OCI-LY1 (cell line): ENCODE results near the gene GRID2.

Experiments
- H2AFZ ChIP-seq: fragments of 200-600 bp; sonication (generic), shearing (Covaris generic); 2 replicates; pipeline ENCODE4 v1.6.0; 2014; ENCODE audit warnings: antibody characterized with exemption, mild to moderate bottlenecking, low read length
- H3F3A ChIP-seq: fragments of 200-600 bp; sonication (generic), shearing (Covaris generic); 2 replicates; pipeline ENCODE4 v1.6.0; 2014; ENCODE audit warnings: mild to moderate bottlenecking, antibody characterized with exemption, low read length, moderate library complexity; ENCODE audit not compliant: insufficient read depth
- H3K27ac ChIP-seq: fragments of 200-600 bp; sonication (generic); 2 replicates; pipeline ENCODE4 v1.5.1; 2014; ENCODE audit warnings: low read length, mixed run types, mild to moderate bottlenecking, low read depth; ENCODE audit not compliant: poor library complexity, severe bottlenecking
- H3K27me3 ChIP-seq: fragments of 200-600 bp; sonication (generic); 2 replicates; pipeline ENCODE4 v1.6.0; 2014; ENCODE audit warnings: antibody characterized with exemption, mild to moderate bottlenecking, low read length, moderate library complexity; ENCODE audit not compliant: insufficient read depth
- H3K36me3 ChIP-seq: fragments of 200-600 bp; sonication (generic); 2 replicates; pipeline ENCODE4 v1.6.1; 2014; ENCODE audit warnings: mild to moderate bottlenecking, antibody characterized with exemption, low read length, moderate library complexity, mixed read lengths; ENCODE audit not compliant: insufficient read depth
- H3K4me1 ChIP-seq: fragments of 200-600 bp; sonication (generic); 2 replicates; pipeline ENCODE4 v1.5.1; 2014; ENCODE audit warnings: mild to moderate bottlenecking, low read length, moderate library complexity; ENCODE audit not compliant: insufficient read depth, severe bottlenecking
- H3K4me2 ChIP-seq: fragments of 200-600 bp; sonication (generic), shearing (Covaris generic); 2 replicates; pipeline ENCODE4 v1.6.1; 2014; ENCODE audit warnings: low read length
- H3K4me3 ChIP-seq: fragments of 200-600 bp; sonication (generic); 2 replicates; pipeline ENCODE4 v1.5.1; 2014; ENCODE audit warnings: low read length, low read depth, mild to moderate bottlenecking, mixed read lengths; ENCODE audit not compliant: poor library complexity, severe bottlenecking
- H3K79me2 ChIP-seq: fragments of 200-600 bp; shearing (Covaris generic); 2 replicates; pipeline ENCODE4 v1.6.1; 2016; ENCODE audit warnings: mixed run types, low read length, mixed read lengths; ENCODE audit not compliant: insufficient read depth
- H3K9ac ChIP-seq: fragments of 200-600 bp; sonication (generic), shearing (Covaris generic); 2 replicates; pipeline ENCODE4 v1.6.1; 2014; ENCODE audit warnings: mild to moderate bottlenecking, low read length, mixed read lengths
- H3K9me2 ChIP-seq: fragments of 200-600 bp; sonication (generic), shearing (Covaris generic); 2 replicates; pipeline ENCODE4 v1.6.1; 2014; ENCODE audit warnings: low read depth, mild to moderate bottlenecking, low read length, mixed read lengths
- H3K9me3 ChIP-seq: fragments of 200-600 bp; shearing (Covaris generic); 2 replicates; pipeline ENCODE4 v1.6.1; 2014; ENCODE audit warnings: low read length, mixed read lengths
- H4K20me1 ChIP-seq: fragments of 200-600 bp; sonication (generic), shearing (Covaris generic); 2 replicates; pipeline ENCODE4 v1.6.0; 2016; ENCODE audit warnings: mild to moderate bottlenecking, low read length; ENCODE audit not compliant: insufficient read depth
- EZH2 ChIP-seq: fragments of 200-600 bp; sonication (generic), shearing (Covaris generic); IDR thresholded peaks from 2 replicates; pipeline ENCODE4 v1.8.0; 2017; ENCODE audit warnings: borderline replicate concordance, mixed run types, mild to moderate bottlenecking, antibody characterized with exemption, low read length, moderate library complexity, mixed read lengths
- TF ChIP-seq, protein P1 (sequence below): fragments of 200-600 bp; sonication (generic), shearing (Covaris generic); IDR thresholded peaks from 2 replicates; pipeline ENCODE4 v1.5.1; 2017; ENCODE audit warnings: mild to moderate bottlenecking, antibody characterized with exemption, low read length, moderate library complexity, mixed read lengths

Gene GRID2

DNA sequence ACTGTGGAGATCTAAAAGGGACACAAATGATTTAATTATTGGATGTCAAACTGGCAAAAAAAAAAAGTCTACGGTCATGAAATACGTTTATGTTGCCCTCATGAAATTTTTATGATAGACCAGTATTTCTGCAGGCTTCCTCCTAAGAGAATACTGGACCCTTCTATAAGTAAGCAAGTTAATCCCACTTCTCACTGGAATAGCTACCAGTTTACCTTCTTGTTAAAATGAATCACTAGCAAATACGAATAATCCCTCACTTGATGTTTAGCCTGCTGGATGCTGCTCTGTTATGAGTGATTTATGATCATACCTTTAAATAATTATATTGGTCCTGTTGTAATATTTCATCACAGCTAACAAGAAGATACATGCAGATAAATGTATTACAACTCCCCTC, 39.6 kb upstream of the GRID2 start:
- Histone ChIP-seq H3K9ac (no peak overlapping the region), H4K20me1 (no peaks in the 10 kb centered on the region), H3K27me3 (no peaks in the 10 kb centered on the region), H3K4me1 (no peaks in the 10 kb centered on the region), H3K79me2 (no peaks in the 10 kb centered on the region), H3K4me3 (no peak overlapping the region), H3K9me3 (no peaks in the 10 kb centered on the region), H3K36me3 (no peaks in the 10 kb centered on the region), H3K9me2 (no peaks in the 10 kb centered on the region), H2AFZ (no peak overlapping the region), H3F3A (no peaks in the 10 kb centered on the region), H3K27ac (no peak overlapping the region), H3K4me2 (no peak overlapping the region)
- no peak for TF ChIP-seq EZH2
- TF ChIP-seq, protein P1, sequence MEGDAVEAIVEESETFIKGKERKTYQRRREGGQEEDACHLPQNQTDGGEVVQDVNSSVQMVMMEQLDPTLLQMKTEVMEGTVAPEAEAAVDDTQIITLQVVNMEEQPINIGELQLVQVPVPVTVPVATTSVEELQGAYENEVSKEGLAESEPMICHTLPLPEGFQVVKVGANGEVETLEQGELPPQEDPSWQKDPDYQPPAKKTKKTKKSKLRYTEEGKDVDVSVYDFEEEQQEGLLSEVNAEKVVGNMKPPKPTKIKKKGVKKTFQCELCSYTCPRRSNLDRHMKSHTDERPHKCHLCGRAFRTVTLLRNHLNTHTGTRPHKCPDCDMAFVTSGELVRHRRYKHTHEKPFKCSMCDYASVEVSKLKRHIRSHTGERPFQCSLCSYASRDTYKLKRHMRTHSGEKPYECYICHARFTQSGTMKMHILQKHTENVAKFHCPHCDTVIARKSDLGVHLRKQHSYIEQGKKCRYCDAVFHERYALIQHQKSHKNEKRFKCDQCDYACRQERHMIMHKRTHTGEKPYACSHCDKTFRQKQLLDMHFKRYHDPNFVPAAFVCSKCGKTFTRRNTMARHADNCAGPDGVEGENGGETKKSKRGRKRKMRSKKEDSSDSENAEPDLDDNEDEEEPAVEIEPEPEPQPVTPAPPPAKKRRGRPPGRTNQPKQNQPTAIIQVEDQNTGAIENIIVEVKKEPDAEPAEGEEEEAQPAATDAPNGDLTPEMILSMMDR: no peak

DNA sequence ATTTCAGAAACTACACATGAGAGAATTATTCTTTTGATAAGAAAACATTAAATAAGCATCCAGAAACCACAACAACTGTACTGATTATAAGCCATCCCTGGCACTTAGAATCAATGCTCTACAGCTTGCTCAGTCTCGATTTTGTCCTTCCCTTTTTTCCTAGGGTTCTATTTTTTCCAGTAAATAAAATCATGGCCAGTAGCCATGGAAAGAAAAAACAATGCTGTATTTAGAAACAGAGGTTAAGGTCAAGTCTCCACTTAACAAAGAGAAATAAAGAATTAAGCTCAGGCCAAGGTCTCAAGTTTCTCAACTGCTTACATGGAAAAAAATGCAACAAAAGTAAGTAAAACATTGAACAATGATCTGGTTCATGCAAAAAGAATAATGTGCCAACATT, 38.7 kb upstream of the GRID2 start:
- no peak overlapping the region for H2AFZ ChIP-seq
- no peak overlapping the region for H3K27ac ChIP-seq
- H3K9me3 ChIP-seq: no peaks in the 10 kb centered on the region
- TF ChIP-seq, protein P1: no peak
- TF ChIP-seq EZH2: no peak
- H4K20me1 ChIP-seq: no peaks in the 10 kb centered on the region
- no peaks in the 10 kb centered on the region for H3K36me3 ChIP-seq
- no peak overlapping the region for H3K9ac ChIP-seq
- H3K27me3 ChIP-seq: no peaks in the 10 kb centered on the region
- no peaks in the 10 kb centered on the region for H3K79me2 ChIP-seq
- no peak overlapping the region for H3K4me3 ChIP-seq
- H3K4me1 ChIP-seq: no peaks in the 10 kb centered on the region
- H3K4me2 ChIP-seq: no peak overlapping the region
- no peaks in the 10 kb centered on the region for H3K9me2 ChIP-seq
- no peaks in the 10 kb centered on the region for H3F3A ChIP-seq

DNA sequence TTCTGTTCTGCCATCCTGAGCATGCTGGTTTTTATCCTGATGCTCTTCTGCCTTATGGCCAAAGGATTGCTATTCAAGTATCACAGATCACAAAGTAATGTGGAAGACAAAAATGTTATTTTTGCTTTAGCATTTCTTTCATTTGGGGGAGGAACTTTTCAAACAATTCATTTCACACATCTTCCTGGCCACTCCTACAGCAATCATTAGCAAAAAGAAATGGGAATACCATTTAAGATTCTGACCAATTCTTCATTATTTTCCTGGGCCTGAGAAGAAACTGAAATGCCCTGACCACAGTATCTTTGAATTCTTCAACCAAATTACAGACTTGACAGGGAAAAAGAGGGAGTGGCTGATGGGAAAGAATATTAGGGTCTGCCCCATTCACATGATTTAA, 38.0 kb upstream of the GRID2 start:
- no peaks in the 10 kb centered on the region for H3K79me2 ChIP-seq
- H3K9ac ChIP-seq: no peak overlapping the region
- no peak overlapping the region for H2AFZ ChIP-seq
- no peak overlapping the region for H3K4me2 ChIP-seq
- H3K4me1 ChIP-seq: no peaks in the 10 kb centered on the region
- no peaks in the 10 kb centered on the region for H3K9me2 ChIP-seq
- H3K36me3 ChIP-seq: no peaks in the 10 kb centered on the region
- H3K27me3 ChIP-seq: no peaks in the 10 kb centered on the region
- no peak overlapping the region for H3K4me3 ChIP-seq
- H3K9me3 ChIP-seq: no peaks in the 10 kb centered on the region
- no peaks in the 10 kb centered on the region for H3F3A ChIP-seq
- H3K27ac ChIP-seq: no peak overlapping the region
- no peaks in the 10 kb centered on the region for H4K20me1 ChIP-seq
- no peak for TF ChIP-seq EZH2
- TF ChIP-seq, protein P1: no peak
